Osteoblast (primary cell): ENCODE measurements around the gene RPL36. TPM values are rescaled to one million over a fixed set of nuclear protein-coding genes. Genes with fewer than 3 reads are reported as not detected.

Experiments
- DNase-seq: peaks from one replicate; pipeline ENCODE4 v3.0.0; 2011; ENCODE audit warnings: low spot score, mixed read lengths; ENCODE audit not compliant: insufficient read length; ENCODE audit errors: missing footprints
- H2AFZ ChIP-seq: 2 replicates; pipeline ENCODE4 v1.6.0; 2011; ENCODE audit warnings: mild to moderate bottlenecking, low read length
- H3K27ac ChIP-seq: 2 replicates; pipeline ENCODE4 v1.5.1; 2011; ENCODE audit warnings: mild to moderate bottlenecking, low read depth, low read length, moderate library complexity
- H3K27me3 ChIP-seq: 2 replicates; pipeline ENCODE4 v1.6.0; 2012; ENCODE audit warnings: mild to moderate bottlenecking, control low read depth, inconsistent platforms, low read length, moderate library complexity; ENCODE audit not compliant: insufficient read depth
- H3K36me3 ChIP-seq: 2 replicates; pipeline ENCODE4 v1.5.1; 2011; ENCODE audit warnings: mild to moderate bottlenecking, low read length, control low read depth, moderate library complexity; ENCODE audit not compliant: insufficient read depth
- H3K4me1 ChIP-seq: 2 replicates; pipeline ENCODE4 v1.5.1; 2011; ENCODE audit warnings: mild to moderate bottlenecking, low read length, control low read depth, moderate library complexity; ENCODE audit not compliant: insufficient read depth
- H3K4me2 ChIP-seq: 2 replicates; pipeline ENCODE4 v1.6.0; 2011; ENCODE audit warnings: mild to moderate bottlenecking, low read length; ENCODE audit not compliant: insufficient read depth
- H3K4me3 ChIP-seq: fragments of 200-600 bp; sonication (generic); 3 replicates; pipeline ENCODE4 v1.5.1; 2012; ENCODE audit warnings: mild to moderate bottlenecking, low read length, inconsistent platforms; ENCODE audit not compliant: insufficient read depth
- H3K79me2 ChIP-seq: 2 replicates; pipeline ENCODE4 v1.6.0; 2012; ENCODE audit warnings: mild to moderate bottlenecking, low read length, control low read depth, inconsistent platforms; ENCODE audit not compliant: insufficient read depth
- H3K9me3 ChIP-seq: 2 replicates; pipeline ENCODE4 v1.5.1; 2011; ENCODE audit warnings: low read depth, low read length, control low read depth
- H4K20me1 ChIP-seq: 2 replicates; pipeline ENCODE4 v1.6.0; 2012; ENCODE audit warnings: mild to moderate bottlenecking, low read length, control low read depth; ENCODE audit not compliant: insufficient read depth
- CTCF ChIP-seq: IDR thresholded peaks from 2 replicates; pipeline ENCODE4 v1.5.1; 2011; ENCODE audit warnings: mild to moderate bottlenecking, low read depth, low read length, moderate library complexity; ENCODE audit errors: extremely low read depth
- total RNA-seq: library from RNA; depleted of rRNA; stranded (reverse); fragments of >200 nt; gene quantifications from 2 replicates; pipeline ENCODE4 v1.2.3, GENCODE V29; 2012

RPL36 gene
- total RNA-seq, 1 donor, result 228 TPM

GRCh38 chr19:5690955-5691821 is 1.1 kb downstream of the RPL36 start:
- Histone ChIP-seq H2AFZ (no peak overlapping the region), H3K36me3 (peaks cover 44% of the 10 kb centered on the region), H3K4me2 (peak overlapping the region; percentile 91), H3K4me3 (peak overlapping the region; percentile 96), H3K79me2 (peaks cover 61% of the 10 kb centered on the region), H3K9me3 (no peaks in the 10 kb centered on the region), H3K27me3 (no peaks in the 10 kb centered on the region), H3K4me1 (peaks cover 9% of the 10 kb centered on the region), H4K20me1 (peaks cover 59% of the 10 kb centered on the region), H3K27ac (peak overlapping the region; percentile 86)
- no peak for TF ChIP-seq CTCF
- peak; percentile 93 for DNase-seq

- peak overlapping the region; percentile 2 for H3K27ac ChIP-seq
- H3K4me2 ChIP-seq, result peak overlapping the region; percentile 91
- H3K36me3 ChIP-seq, result peaks cover 52% of the 10 kb centered on the region
- H3K4me1 ChIP-seq, result peaks cover 9% of the 10 kb centered on the region
- H3K4me3 ChIP-seq, result peak overlapping the region; percentile 96
- peaks cover 63% of the 10 kb centered on the region for H4K20me1 ChIP-seq
- peak; percentile 93 for DNase-seq
- no peaks in the 10 kb centered on the region for H3K27me3 ChIP-seq
- no peak overlapping the region for H2AFZ ChIP-seq
- peaks cover 70% of the 10 kb centered on the region for H3K79me2 ChIP-seq
- no peaks in the 10 kb centered on the region for H3K9me3 ChIP-seq
- TF ChIP-seq CTCF, result no peak
Observed at GRCh38 chr19:5691822-5692722, 2.0 kb downstream of the RPL36 start.

- Histone ChIP-seq H4K20me1 (peaks cover 65% of the 10 kb centered on the region), H3K4me2 (peak overlapping the region; percentile 91), H2AFZ (no peak overlapping the region), H3K9me3 (no peaks in the 10 kb centered on the region), H3K79me2 (peaks cover 71% of the 10 kb centered on the region), H3K27ac (peak overlapping the region; percentile 2), H3K4me1 (peaks cover 9% of the 10 kb centered on the region), H3K4me3 (no peak overlapping the region), H3K27me3 (no peaks in the 10 kb centered on the region), H3K36me3 (peaks cover 54% of the 10 kb centered on the region)
- no peak for TF ChIP-seq CTCF
- DNase-seq, result peak; percentile 75
Observed at GRCh38 chr19:5692723-5693194, 2.7 kb downstream of the RPL36 start.
